ENCODE data around the gene DUOX2.

DUOX2 gene

DNA sequence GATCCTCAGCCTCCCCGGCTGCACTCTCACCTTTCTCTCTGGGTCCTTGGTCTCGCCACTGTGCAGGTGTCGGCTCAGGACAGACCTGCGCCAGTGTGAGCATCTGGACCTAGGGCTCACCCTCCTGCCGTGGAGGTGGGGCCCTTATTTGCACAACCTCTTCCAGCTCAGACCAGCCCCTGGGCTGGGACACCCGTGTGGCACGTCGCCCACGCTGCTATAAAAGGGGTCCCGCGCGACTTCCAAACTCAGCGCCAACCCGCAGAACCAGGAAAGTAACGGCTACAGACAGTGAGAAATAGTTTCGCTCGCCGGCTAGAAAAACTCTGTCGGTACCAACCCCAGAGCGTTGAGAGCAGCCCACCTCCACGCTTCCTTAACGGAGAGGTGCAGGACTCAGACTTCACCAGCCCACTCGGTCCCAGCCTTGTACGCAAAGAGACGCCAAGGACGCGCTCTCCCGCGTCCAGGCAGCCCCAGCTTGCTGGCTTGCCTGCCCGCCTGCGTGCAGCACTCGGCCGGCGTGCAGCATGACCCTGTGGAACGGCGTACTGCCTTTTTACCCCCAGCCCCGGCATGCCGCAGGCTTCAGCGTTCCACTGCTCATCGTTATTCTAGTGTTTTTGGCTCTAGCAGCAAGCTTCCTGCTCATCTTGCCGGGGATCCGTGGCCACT is at the start of gene DUOX2, which contains the start of gene DUOXA2:
DUOX2 (minus strand) TSS at position 97 of the 675 bp plus-strand sequence. CDS start 761 bp downstream, outside the sequence.
DUOXA2 (plus strand) TSS at position 251 of the 675 bp plus-strand sequence; CDS start at position 531, 280 bp downstream.
- DNase-seq, result no peak

- DNase-seq, result no peak
Measured at GRCh38 chr15:45163508-45163856, 49.5 kb upstream of the DUOX2 start.

GRCh38 chr15:45162771-45163507 is 49.0 kb upstream of the DUOX2 start:
- no peak for DNase-seq

- no peak for DNase-seq
Measured at GRCh38 chr15:45161666-45162065, 47.7 kb upstream of the DUOX2 start.

DNA sequence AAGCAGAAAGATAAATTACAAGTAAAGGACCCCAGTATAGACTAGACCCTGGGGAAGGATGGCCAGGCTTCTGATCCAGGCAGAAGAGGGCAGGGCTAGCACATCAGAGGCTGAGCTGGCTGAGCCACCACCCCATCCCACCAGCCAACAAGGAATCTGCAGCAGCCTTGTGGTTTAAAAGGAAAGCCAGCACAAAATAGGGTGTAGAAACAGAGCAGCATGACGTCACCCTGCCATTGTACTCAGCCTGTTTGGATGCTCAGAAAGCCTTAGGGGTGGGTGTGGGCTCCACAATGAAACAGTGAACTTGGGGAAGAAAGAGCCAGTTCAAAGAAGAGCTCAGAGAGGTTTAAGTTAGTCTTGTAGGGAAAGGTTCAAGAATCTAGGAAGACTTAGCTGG is 44.0 kb upstream of the DUOX2 start:
- no peak for DNase-seq

DNA sequence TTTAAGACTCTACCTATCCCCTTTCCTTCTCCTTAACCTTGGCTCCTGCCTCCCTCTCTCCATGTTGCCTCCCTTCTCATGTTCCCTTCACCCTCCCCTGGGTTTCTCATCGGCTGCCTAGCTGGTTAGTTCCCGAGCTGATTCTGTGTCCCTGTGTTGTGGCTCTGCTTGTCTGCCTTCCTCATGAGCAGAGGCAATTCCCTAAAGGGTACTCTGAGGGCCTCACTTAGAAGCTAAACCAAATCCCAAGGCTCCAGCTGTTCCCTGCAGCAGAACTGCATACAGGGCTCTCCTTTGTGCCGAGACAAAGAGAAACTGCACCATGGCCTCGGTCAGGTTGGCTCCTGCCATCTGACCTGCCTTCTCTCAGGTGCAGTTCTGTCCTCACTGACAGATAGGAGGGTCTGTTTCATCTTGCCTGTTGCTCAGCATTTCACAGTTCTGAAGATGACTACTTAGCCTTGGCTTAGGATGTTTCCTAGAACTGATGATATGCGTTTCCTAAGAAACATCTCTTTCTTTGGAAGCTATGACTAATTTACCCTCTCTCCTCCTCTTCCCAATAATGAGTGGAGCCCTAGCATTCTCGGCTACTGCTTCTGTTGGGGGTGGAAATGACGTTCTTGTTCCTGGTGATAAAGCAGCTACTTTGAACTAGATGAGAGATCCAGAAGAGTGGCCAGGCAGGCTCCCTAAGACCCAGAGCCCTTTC is 42.9 kb upstream of the DUOX2 start:
- DNase-seq, result no peak

DNA sequence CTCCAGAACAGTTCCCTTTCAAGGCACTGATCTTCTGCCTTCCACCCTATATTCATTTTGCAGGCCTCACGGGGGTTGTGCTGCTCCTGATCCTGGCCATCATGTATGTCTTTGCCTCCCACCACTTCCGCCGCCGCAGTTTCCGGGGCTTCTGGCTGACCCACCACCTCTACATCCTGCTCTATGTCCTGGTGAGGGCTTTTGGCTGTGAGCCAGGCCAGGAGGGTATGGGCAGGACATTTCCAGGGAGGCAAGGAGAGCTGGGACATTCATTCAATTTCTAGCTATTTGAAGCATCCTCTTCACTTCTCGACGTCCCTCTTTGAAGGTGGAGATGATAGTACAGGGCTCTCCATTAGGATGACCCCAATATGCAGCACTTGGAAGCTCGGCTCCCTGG is 41.8 kb upstream of the DUOX2 start:
- DNase-seq, result no peak

- no peak for DNase-seq
Measured at GRCh38 chr15:45151998-45152828, 38.2 kb upstream of the DUOX2 start.

DNA sequence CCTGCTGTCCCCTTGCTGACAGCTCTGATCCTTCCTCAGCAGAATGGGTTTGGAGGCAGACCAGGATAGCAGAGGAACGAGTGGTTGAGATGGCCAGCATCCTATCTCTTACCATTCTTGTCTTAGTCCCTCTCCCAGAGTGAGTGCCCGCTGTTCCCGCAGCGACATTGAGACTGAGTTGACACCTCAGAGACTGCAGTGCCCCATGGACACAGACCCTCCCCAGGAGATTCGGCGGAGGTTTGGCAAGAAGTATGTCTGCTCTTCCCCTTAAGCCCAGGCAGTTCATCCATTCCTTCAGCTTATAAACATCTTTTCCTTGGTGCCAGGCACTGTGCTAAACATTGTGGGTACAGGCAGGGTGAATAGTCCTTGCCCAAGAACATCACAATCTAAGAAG is 37.0 kb upstream of the DUOX2 start:
- DNase-seq, result no peak

DNA sequence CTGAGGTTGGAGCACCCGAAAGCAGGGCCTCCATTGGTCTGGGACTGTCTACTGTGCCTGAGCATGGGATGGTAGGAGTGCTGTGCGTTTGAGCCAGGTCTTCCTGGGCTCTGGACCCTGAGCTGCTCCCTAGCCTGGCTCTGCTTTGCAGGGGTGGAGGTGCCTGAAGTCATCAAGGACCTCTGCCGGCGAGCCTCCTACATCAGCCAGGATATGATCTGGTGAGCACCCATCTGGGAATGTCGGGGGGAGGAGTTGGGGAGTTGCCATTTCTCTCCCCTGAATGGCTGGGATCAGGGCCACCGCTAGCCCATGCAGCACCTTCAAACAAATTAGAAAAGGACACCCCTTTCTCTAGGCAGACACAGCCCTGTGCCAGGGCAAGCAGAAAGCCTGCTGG is 36.5 kb upstream of the DUOX2 start:
- DNase-seq, result no peak

DNA sequence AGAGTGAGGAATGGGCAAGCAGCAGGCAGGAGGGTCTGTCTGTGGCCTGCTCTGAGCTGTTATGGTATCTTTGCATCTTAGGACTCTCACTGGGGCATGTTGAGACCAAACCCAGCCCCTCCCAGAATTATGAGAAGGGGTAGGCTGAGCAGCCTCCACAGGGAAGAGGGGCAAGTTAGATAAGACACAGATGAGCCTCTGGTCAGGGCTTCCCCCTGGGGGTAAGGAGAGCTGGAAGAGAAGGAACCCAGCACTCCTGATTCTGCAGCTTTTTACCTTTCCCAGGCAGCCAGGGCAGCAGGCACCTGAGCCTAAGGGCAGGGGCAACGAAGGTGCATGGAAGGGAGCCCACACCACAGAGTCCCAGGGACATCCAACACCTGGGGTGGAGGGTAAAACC is 35.1 kb upstream of the DUOX2 start:
- DNase-seq, result no peak

DNA sequence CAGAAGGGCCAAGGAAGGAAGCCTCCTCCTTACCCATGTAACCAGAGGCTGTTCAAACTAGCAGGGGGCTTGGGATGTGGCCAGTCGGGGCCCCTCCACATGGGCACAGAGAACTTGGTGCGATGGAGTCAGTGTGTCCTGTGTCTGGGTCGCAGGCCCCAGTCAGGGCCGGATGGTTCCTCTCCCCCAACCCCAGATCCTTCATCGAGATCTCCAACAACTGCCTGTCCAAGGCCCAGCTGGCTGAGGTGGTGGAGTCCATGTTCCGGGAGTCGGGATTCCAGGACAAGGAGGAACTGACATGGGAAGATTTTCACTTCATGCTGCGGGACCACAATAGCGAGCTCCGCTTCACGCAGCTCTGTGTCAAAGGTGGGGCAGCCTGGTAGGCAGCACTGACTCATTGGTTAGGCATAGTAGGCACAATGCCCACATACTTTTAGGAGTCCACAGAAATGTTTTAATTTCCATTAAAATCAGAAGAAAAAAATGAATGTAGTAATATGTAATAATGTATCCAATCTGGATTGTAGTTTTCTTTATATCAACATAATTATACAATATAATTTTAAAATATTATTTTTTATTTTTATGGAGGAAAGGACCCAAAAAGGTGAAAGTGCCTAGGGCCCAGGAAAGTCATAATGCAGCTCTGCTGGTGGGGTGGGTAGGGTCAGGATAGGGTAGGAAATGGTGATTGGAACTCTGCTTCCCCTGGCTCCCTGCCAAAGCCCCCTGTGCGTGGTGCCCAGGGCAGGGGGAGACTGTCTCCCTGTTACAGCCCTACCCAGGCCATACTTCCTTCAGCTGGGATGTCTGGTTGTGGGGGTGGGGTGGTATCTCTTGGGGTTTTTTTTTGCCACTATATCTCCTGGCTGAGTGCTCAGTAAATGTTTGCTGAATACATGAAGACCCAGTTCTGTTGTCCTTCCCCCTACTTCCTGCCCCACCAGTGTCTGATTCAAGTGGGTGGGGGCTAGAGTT is 34.4 kb upstream of the DUOX2 start:
- DNase-seq, result no peak

GRCh38 chr15:45147606-45148005 is 33.6 kb upstream of the DUOX2 start:
- DNase-seq, result no peak

GRCh38 chr15:45146405-45146804 is 32.4 kb upstream of the DUOX2 start:
- DNase-seq, result no peak

GRCh38 chr15:45144775-45145174 is 30.8 kb upstream of the DUOX2 start:
- no peak for DNase-seq

GRCh38 chr15:45143946-45144345 is 30.0 kb upstream of the DUOX2 start:
- DNase-seq, result no peak

- no peak for DNase-seq
Measured at GRCh38 chr15:45143056-45143455, 29.1 kb upstream of the DUOX2 start.

DNA sequence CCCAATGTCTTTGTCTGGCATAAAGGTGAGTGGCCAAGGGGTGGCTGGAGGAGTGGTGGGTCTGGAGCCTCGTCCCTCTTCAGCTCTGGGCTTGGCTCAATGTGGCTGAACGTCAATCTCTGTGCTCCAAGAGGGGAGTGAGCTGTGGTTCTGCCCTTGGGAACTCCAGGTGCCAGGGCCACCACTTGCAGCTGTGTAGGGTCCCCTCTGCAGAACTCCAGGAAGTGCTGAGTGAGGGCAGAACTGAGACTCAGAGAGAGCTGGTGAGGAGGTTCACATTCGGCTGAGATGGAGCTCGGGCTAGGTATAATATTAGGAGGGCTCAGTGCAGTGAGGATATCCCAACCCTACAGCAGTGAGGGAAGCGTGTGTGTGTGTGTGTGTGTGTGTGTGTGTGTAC is 27.4 kb upstream of the DUOX2 start:
- no peak for DNase-seq

GRCh38 chr15:45140557-45141250 is 26.7 kb upstream of the DUOX2 start:
- no peak for DNase-seq

DNA sequence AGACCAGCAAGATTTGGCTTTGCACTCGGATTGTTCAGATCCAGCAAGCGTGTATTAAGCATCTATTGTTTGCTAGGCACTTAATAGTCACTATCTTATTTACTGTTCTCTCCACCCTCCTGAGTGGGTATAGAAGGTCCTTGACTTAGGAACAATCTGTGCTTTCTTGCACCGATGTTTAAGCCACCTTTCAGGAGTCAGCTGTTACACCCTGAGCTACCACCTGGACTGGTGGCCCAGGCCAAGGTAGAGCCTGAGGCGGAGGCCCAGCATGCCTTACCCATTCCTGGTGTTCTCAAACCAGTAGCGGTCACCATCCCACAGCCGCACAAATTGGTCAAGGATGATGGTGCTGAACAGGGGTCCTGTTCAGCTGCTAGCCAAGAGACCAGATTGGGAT is 25.8 kb upstream of the DUOX2 start:
- no peak for DNase-seq

Measured in cortex of kidney (tissue), 1 donor.